IMR-90 (cell line): ENCODE data around the gene FALEC. TPM values are rescaled to one million over a fixed set of nuclear protein-coding genes. Genes with fewer than 3 reads are reported as not detected.
A peak's percentile ranks its signal among the peaks of the same experiment; 100 is the strongest.

Source experiments
- ATAC-seq: fragments of 200-7000 bp; cut with Tn5 transposase; 2 replicates; pipeline ENCODE4 v1.9.1; 2020; ENCODE audit warnings: low read depth, mild to moderate bottlenecking, moderate library complexity
- BruUV-seq: library from RNA; stranded (reverse); fragments of 400-500 nt; replicated peaks from 2 replicates; lab custom pipeline; 2021; lab: Mats Ljungman, UMichigan
- CTCF ChIA-PET: fragments of 300-600 bp; formaldehyde crosslinking; extraction: SDS; loops from one replicate; lab custom pipeline; 2021; ENCODE audit warnings: antibody characterized with exemption; lab: Yijun Ruan, JAX
- POLR2A ChIA-PET: fragments of 300-600 bp; sonication (Branson Sonifier 250); formaldehyde crosslinking; loops from one replicate; lab custom pipeline; 2022; ENCODE audit warnings: antibody characterized with exemption; ENCODE audit not compliant: unreplicated experiment; lab: Charles Lee
- DNase-seq: peaks from one replicate; pipeline ENCODE4 v3.0.0; 2013
- H2AFZ ChIP-seq: replicated peaks from 2 replicates; pipeline ENCODE3; 2013; ENCODE audit warnings: low read length, mild to moderate bottlenecking; ENCODE audit not compliant: poor library complexity
- H2AK5ac ChIP-seq: 2 replicates; pipeline ENCODE4 v1.6.1; 2013; ENCODE audit warnings: low read depth, low read length, inconsistent platforms
- H2AK9ac ChIP-seq: replicated peaks from 2 replicates; pipeline ENCODE3; 2013; ENCODE audit warnings: mild to moderate bottlenecking, low read depth, low read length, moderate library complexity; ENCODE audit not compliant: poor library complexity
- H2BK120ac ChIP-seq: 2 replicates; pipeline ENCODE4 v1.6.1; 2013; ENCODE audit warnings: low read depth, low read length, inconsistent platforms
- H2BK15ac ChIP-seq: 3 replicates; pipeline ENCODE4 v1.6.1; 2013; ENCODE audit warnings: low read depth, low read length, inconsistent platforms
- H2BK20ac ChIP-seq: 2 replicates; pipeline ENCODE4 v1.6.1; 2013; ENCODE audit warnings: low read depth, mild to moderate bottlenecking, inconsistent platforms, low read length, moderate library complexity
- H2BK5ac ChIP-seq: 2 replicates; pipeline ENCODE4 v1.6.1; 2013; ENCODE audit warnings: mild to moderate bottlenecking, low read depth, low read length, inconsistent platforms; ENCODE audit not compliant: poor library complexity, severe bottlenecking
- H3K14ac ChIP-seq: replicated peaks from 2 replicates; pipeline ENCODE4 v1.6.1; 2013; ENCODE audit warnings: low read depth, low read length, inconsistent platforms
- H3K18ac ChIP-seq: 2 replicates; pipeline ENCODE4 v1.6.1; 2013; ENCODE audit warnings: low read depth, low read length, control low read depth
- H3K23ac ChIP-seq: 2 replicates; pipeline ENCODE4 v1.6.1; 2013; ENCODE audit warnings: low read depth, low read length, inconsistent platforms
- H3K27ac ChIP-seq: 2 replicates; pipeline ENCODE4 v1.5.1; 2013; ENCODE audit warnings: mild to moderate bottlenecking, control low read depth, low read length; ENCODE audit not compliant: insufficient read depth
- H3K27me3 ChIP-seq: 2 replicates; pipeline ENCODE4 v1.6.1; 2013; ENCODE audit warnings: low read length; ENCODE audit not compliant: control insufficient read depth, insufficient read depth
- H3K36me3 ChIP-seq: 2 replicates; pipeline ENCODE4 v1.6.1; 2013; ENCODE audit warnings: low read length, mixed read lengths; ENCODE audit not compliant: control insufficient read depth, insufficient read depth
- H3K4ac ChIP-seq: 2 replicates; pipeline ENCODE4 v1.6.1; 2013; ENCODE audit warnings: low read depth, low read length, inconsistent platforms
- H3K4me1 ChIP-seq: 2 replicates; pipeline ENCODE4 v1.6.1; 2013; ENCODE audit warnings: low read length, mixed read lengths; ENCODE audit not compliant: control insufficient read depth, insufficient read depth
- H3K4me2 ChIP-seq: 2 replicates; pipeline ENCODE4 v1.6.1; 2013; ENCODE audit warnings: low read depth, mild to moderate bottlenecking, control low read depth, low read length, moderate library complexity
- H3K4me3 ChIP-seq: 2 replicates; pipeline ENCODE4 v1.5.1; 2013; ENCODE audit warnings: low read depth, mild to moderate bottlenecking, control low read depth, low read length, moderate library complexity; ENCODE audit not compliant: insufficient read depth
- H3K56ac ChIP-seq: 2 replicates; pipeline ENCODE4 v1.6.1; 2013; ENCODE audit warnings: low read length, inconsistent platforms; ENCODE audit not compliant: insufficient read depth; ENCODE audit errors: extremely low read depth
- H3K79me1 ChIP-seq, 2 experiments: 2 replicates each; pipeline ENCODE4 v1.6.1; 2013; ENCODE audit warnings: low read length in 2 of 2, inconsistent platforms in 1 of 2, low read depth in 1 of 2
- H3K9ac ChIP-seq: 2 replicates; pipeline ENCODE4 v1.6.1; 2013; ENCODE audit warnings: low read depth, low read length, control low read depth
- H3K9me1 ChIP-seq: 2 replicates; pipeline ENCODE4 v1.6.1; 2013; ENCODE audit warnings: low read length, inconsistent platforms; ENCODE audit not compliant: insufficient read depth
- H3K9me3 ChIP-seq: 2 replicates; pipeline ENCODE4 v1.6.1; 2013; ENCODE audit warnings: low read length; ENCODE audit not compliant: control insufficient read depth, insufficient read depth
- H4K20me1 ChIP-seq: 2 replicates; pipeline ENCODE4 v1.6.1; 2013; ENCODE audit warnings: low read length, inconsistent platforms; ENCODE audit not compliant: insufficient read depth
- H4K5ac ChIP-seq: 2 replicates; pipeline ENCODE4 v1.6.1; 2013; ENCODE audit warnings: mild to moderate bottlenecking, low read depth, low read length, control low read depth
- H4K8ac ChIP-seq, 2 experiments: 2 replicates each; pipeline ENCODE4 v1.6.1; 2013; ENCODE audit warnings: low read depth in 2 of 2, low read length in 2 of 2, control low read depth in 1 of 2, inconsistent platforms in 1 of 2
- H4K91ac ChIP-seq: 2 replicates; pipeline ENCODE4 v1.6.1; 2013; ENCODE audit warnings: low read depth, low read length, inconsistent platforms; ENCODE audit not compliant: insufficient read depth
- POLR2A ChIP-seq: IDR thresholded peaks from 2 replicates; pipeline ENCODE4 v1.6.1; 2012; ENCODE audit warnings: mild to moderate bottlenecking, low read depth, low read length
- RFX5 ChIP-seq: IDR thresholded peaks from 2 replicates; pipeline ENCODE4 v1.8.0; 2012; ENCODE audit warnings: low read depth, mild to moderate bottlenecking, low read length, moderate library complexity
- USF2 ChIP-seq: fragments of 150-350 bp; IDR thresholded peaks from 2 replicates; pipeline ENCODE4 v1.6.1; 2017; ENCODE audit warnings: mild to moderate bottlenecking, antibody characterized with exemption, low read length, low read depth
- WGBS, 2 experiments: methylation state at CpG; one replicate each; pipeline versions ENCODE4 v1.1.5 to v1.1.7; 2013; ENCODE audit warnings: missing lambda C conversion rate in 2 of 2; ENCODE audit not compliant: insufficient read length in 1 of 2; ENCODE audit errors: extremely low coverage in 2 of 2; 5-methylcytosine and 5-hydroxymethylcytosine counted together
- dilution Hi-C: fragments of 300-500 bp; cut with HindIII; formaldehyde crosslinking; loops from one replicate; pipeline ENCODE4 v1.14.3; 2018; ENCODE audit warnings: low sequenced_read_pairs; ENCODE audit not compliant: unreplicated experiment
- in situ Hi-C: fragments of 300-500 bp; cut with MboI; formaldehyde crosslinking; loops from 3 replicates; pipeline ENCODE4 v1.14.3; 2019; ENCODE audit warnings: low sequenced_read_pairs, inconsistent platforms, mixed read lengths
- intact Hi-C: fragments of 100-400 bp; cut with micrococcal nuclease; formaldehyde crosslinking; loops from 2 replicates; pipeline ENCODE4 v1.10.0; 2022
- polyA plus RNA-seq, 3 experiments: library from polyadenylated mRNA; depleted of rRNA; stranded (reverse); fragments of >200 nt; gene quantifications; 2 replicates each; pipeline ENCODE4 v1.2.3, GENCODE V29; 2012; ENCODE audit warnings: low replicate concordance in 1 of 3
- total RNA-seq: library from RNA; depleted of rRNA; stranded (reverse); fragments of >200 nt; gene quantifications from 2 replicates; pipeline ENCODE4 v1.2.3, GENCODE V29; 2012

FALEC gene
- total and polyA plus RNA-seq, 2 of the 4 experiments (the other 2 are of a cell fraction): not detected

- H3K27me3 ChIP-seq: no peaks in the 10 kb centered on the region
- H3K27ac ChIP-seq: no peak overlapping the region
- H3K4me2 ChIP-seq: peak overlapping the region; percentile 99
- CTCF ChIA-PET: no interaction called here
- H3K79me1 ChIP-seq: peaks cover 3 to 23% of the 10 kb centered on the region in 2 experiments; a peak in 3 of 4 replicates
- H3K4ac ChIP-seq: no peak overlapping the region
- peaks cover 55% of the 10 kb centered on the region for H3K36me3 ChIP-seq
- no peak overlapping the region for H3K9ac ChIP-seq
- in situ Hi-C loops: loop anchor here (5.0 kb wide), 1 partner anchor 37 kb away; no protein-coding TSS in a partner anchor
- intact Hi-C loops: no loop called here
- no CpG with 5 or more reads among the region's 4 CpGs for WGBS, 2 experiments
- no peak overlapping the region for H2BK15ac ChIP-seq
- DNase-seq: no peak
- H4K5ac ChIP-seq: no peak overlapping the region
- no peak for TF ChIP-seq RFX5
- peak; percentile 31; the same call in 1 of the 2 replicates for TF ChIP-seq POLR2A
- TF ChIP-seq USF2: 0 out of 2 replicates have a peak, but pooled peaks have one; percentile 1
- no peak overlapping the region for H3K56ac ChIP-seq
- H3K23ac ChIP-seq: no peak overlapping the region; the same call in 1 of the 2 replicates
- H3K4me3 ChIP-seq: peak overlapping the region; percentile 93; the same call in 1 of the 2 replicates
- ATAC-seq: no peak
- no peak overlapping the region for H3K14ac ChIP-seq
- H3K4me1 ChIP-seq: peaks cover 10% of the 10 kb centered on the region
- H4K8ac ChIP-seq: no peak overlapping the region
- peaks cover 9% of the 10 kb centered on the region for H3K9me1 ChIP-seq
- no TSS peak for BruUV-seq
- H2AK5ac ChIP-seq: no peak overlapping the region
- dilution Hi-C loops: no loop called here
- H2AK9ac ChIP-seq: no peak overlapping the region
- H3K9me3 ChIP-seq: no peaks in the 10 kb centered on the region
- no peak overlapping the region for H2BK20ac ChIP-seq
- H4K20me1 ChIP-seq: peaks cover 93% of the 10 kb centered on the region
- no peak overlapping the region for H3K18ac ChIP-seq
- H2BK120ac ChIP-seq: no peak overlapping the region
- H2AFZ ChIP-seq: no peak overlapping the region
- H2BK5ac ChIP-seq: peak overlapping the region; percentile 49
- POLR2A ChIA-PET: interaction anchor here (0.6 kb wide), 1 partner anchor 10 kb away, joined by 3 read pairs; no protein-coding TSS in a partner anchor
- H4K91ac ChIP-seq: no peak overlapping the region
These were observed 59.5 kb downstream of the FALEC start for GRCh38 chr1:150575072-150575489.
